Heart right ventricle (tissue), 16 donors: ENCODE data around the gene OR9Q1. TPM values are rescaled to one million over a fixed set of nuclear protein-coding genes. Genes with fewer than 3 reads are reported as not detected.

Experiments
- ATAC-seq, 8 donors: fragments of 200-7000 bp; cut with Tn5 transposase; one replicate each; pipeline ENCODE4 v1.9.1; 2020; ENCODE audit warnings: mild to moderate bottlenecking in 8 of 8, moderate library complexity in 8 of 8, moderate number of reproducible peaks in 1 of 8
- DNase-seq, 2 donors: peaks; one replicate each; pipeline ENCODE4 v3.0.0-alpha.2; 2020
- H3K27ac ChIP-seq, 10 donors: fragments of 200-600 bp; sonication (generic) in 2 of 10; one replicate each; pipeline versions ENCODE4 v1.5.0 to v1.8.0; 2020 to 2022; ENCODE audit warnings: mild to moderate bottlenecking in 3 of 10
- H3K27me3 ChIP-seq, 7 donors: fragments of 200-600 bp; one replicate each; pipeline ENCODE4 v1.8.0; 2021 to 2022; ENCODE audit warnings: mild to moderate bottlenecking in 2 of 7
- H3K36me3 ChIP-seq, 9 donors: fragments of 200-600 bp; sonication (generic) in 1 of 9; one replicate each; pipeline versions ENCODE4 v1.5.0 to v1.8.0; 2020 to 2022; ENCODE audit warnings: mild to moderate bottlenecking in 2 of 9
- H3K4me1 ChIP-seq, 9 donors: fragments of 200-600 bp; sonication (generic) in 1 of 9; one replicate each; pipeline versions ENCODE4 v1.5.0 to v1.8.0; 2020 to 2022; ENCODE audit warnings: mild to moderate bottlenecking in 4 of 9
- H3K4me3 ChIP-seq, 10 donors: fragments of 200-600 bp; sonication (generic) in 2 of 10; one replicate each; pipeline versions ENCODE4 v1.5.0 to v1.8.0; 2020 to 2022; ENCODE audit warnings: mild to moderate bottlenecking in 7 of 10, moderate library complexity in 2 of 10
- H3K9me3 ChIP-seq, 11 donors: fragments of 200-600 bp in 10 of 11; sonication (generic) in 2 of 11; one replicate each; pipeline versions ENCODE4 v1.5.0 to v1.8.0; 2013 to 2022; ENCODE audit warnings: mild to moderate bottlenecking in 2 of 11, control low read depth in 1 of 11, moderate library complexity in 1 of 11
- whole genome bisulfite sequencing, 2 donors: extraction: QIAGEN DNeasy Blood & Tissue Kit; methylation state at CpG; one replicate each; pipeline ENCODE4 v1.1.7; 2013; ENCODE audit warnings: inconsistent platforms in 1 of 2; 5-methylcytosine and 5-hydroxymethylcytosine counted together
- intact Hi-C, 10 donors: fragments of 100-400 bp; cut with DNase I; formaldehyde crosslinking; loops; one replicate each; pipeline versions ENCODE4 v1.11.1 to v1.14.2; 2022
- polyA plus RNA-seq, 2 donors: library from polyadenylated mRNA; stranded (reverse); fragments of 200-250 nt; gene quantifications; one replicate each; pipeline ENCODE4 v1.2.3, GENCODE V29; 2013
- total RNA-seq, 10 donors: library from RNA; stranded (reverse); fragmentation: NEBNext Ultra II Directional in 3 of 10; extraction: Animal tissue kit (Norgen Biotek cat#: 25700) in 3 of 10; gene quantifications; one replicate each; pipeline versions ENCODE4 v1.2.1 to v1.2.4, GENCODE V29; 2021 to 2023
- TF ChIP-seq, protein P1 (sequence below), 9 donors: fragments of 200-600 bp; sonication (generic) in 2 of 9; IDR thresholded peaks; one replicate each; pipeline versions ENCODE4 v1.5.0 to v1.8.0; 2021 to 2022; ENCODE audit warnings: antibody characterized with exemption in 9 of 9, mild to moderate bottlenecking in 5 of 9, moderate library complexity in 1 of 9
- donor health status: Arrhythmogenic right ventricular cardiomyopathy.
- donor health status: ischemic (EF 13 %, LVEDD 7.1; RV severe dilation, severe dysfunction).
- donor health status: healthy with polysubstance abuse.
- donor health status: DM: no; HTN: yes; CAD: no.
- donor health status: DM: no; HTN: no; CAD: no.
- donor health status: ischemic (EF 25% LVEDD 6.9; RV normal size, moderate dysfunction).
- donor health status: ischemic (EF 25% LVEDD 5.7; RV mildly dilated, moderate dysfunction).
- donor health status: healthy.
- donor health status: DM: yes; HTN: yes; CAD: no.
- donor health status: Ischemic cardiomyopathy.
- donor health status: ischemic (EF 35%, LVEDD 5.7; RV mildly dilated, moderate dysfunction).
- donor health status: nonischemic (EF 11% LVEDD 7.7; RV severe dilation, severe dysfunction).
- donor health status: DM: yes; HTN: yes; CAD: no.
- donor health status: PGD.
- donor health status: ischemic (EF 29% LVEDD 5.4; RV normal size, mild dysfunction).
- donor health status: nonischemic (EF 23%, LVEDD 6.1; RV moderate dilation, normal function).

The OR9Q1 gene
- total and polyA plus RNA-seq, 12 donors, result not detected

DNA sequence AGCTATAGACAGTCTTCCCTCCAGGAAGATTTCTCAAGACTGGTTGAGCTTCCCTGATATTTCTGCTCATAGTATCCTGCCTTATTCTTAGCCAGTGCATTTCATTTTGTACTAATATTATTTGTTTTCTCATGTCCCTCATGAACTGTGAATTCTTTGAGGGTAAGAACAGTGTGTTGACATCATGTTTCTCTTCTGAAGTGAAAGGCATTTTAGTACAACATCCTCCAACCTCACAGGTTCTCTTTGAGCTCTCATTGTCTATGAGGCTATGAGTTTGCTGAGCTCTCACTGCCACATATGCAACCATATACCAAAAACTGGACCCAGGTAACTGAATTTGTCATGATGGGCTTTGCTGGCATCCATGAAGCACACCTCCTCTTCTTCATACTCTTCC, 7.0 kb downstream of the OR9Q1 start, which contains the start of gene OR6Q1:
TSS of gene OR6Q1 (plus strand) at position 301 of the 400 bp plus-strand sequence. CDS start at position 301, 0 bp downstream.
- H3K27ac ChIP-seq, result peak within 1 kb of the TSS in 6 of 10 donors; percentile 6 to 74 (median 59)
- intact Hi-C loops, result no loop called here
- ATAC-seq, result no peak

DNA sequence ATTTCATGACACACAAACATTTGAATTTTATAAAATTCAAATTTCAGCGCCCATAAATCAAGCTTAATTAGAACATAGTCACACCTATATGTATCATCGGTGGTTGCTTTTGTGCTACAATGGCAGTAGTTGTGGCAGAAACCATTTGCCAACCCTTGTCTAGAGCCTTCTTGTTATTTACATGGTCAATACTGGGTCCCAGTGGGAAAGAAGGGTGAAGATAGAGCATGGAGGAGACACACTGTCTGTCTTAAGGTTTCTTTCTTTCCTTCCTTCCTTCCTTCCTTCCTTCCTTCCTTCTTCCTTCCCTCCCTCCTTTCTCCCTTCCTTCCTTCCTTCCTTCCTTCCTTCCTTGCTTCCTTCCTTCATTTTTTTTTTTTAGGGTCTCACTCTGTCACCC, 10.8 kb downstream of the OR9Q1 start:
- Histone ChIP-seq H3K4me3 (no peak overlapping the region), H3K36me3 (no peaks in the 10 kb centered on the region), H3K27ac (no peak overlapping the region), H3K27me3 (no peaks in the 10 kb centered on the region), H3K4me1 (peaks cover 0 to 4% (median 2%) of the 10 kb centered on the region in 9 donors), H3K9me3 (peaks cover 0 to 24% (median 6%) of the 10 kb centered on the region in 11 donors)
- intact Hi-C loops, result no loop called here
- ATAC-seq (no peak), DNase-seq (no peak)
- TF ChIP-seq, protein P1, sequence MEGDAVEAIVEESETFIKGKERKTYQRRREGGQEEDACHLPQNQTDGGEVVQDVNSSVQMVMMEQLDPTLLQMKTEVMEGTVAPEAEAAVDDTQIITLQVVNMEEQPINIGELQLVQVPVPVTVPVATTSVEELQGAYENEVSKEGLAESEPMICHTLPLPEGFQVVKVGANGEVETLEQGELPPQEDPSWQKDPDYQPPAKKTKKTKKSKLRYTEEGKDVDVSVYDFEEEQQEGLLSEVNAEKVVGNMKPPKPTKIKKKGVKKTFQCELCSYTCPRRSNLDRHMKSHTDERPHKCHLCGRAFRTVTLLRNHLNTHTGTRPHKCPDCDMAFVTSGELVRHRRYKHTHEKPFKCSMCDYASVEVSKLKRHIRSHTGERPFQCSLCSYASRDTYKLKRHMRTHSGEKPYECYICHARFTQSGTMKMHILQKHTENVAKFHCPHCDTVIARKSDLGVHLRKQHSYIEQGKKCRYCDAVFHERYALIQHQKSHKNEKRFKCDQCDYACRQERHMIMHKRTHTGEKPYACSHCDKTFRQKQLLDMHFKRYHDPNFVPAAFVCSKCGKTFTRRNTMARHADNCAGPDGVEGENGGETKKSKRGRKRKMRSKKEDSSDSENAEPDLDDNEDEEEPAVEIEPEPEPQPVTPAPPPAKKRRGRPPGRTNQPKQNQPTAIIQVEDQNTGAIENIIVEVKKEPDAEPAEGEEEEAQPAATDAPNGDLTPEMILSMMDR (IDR thresholded peaks at IDR 0.05), result no peak
- WGBS, 2 donors, result 85 to 91% methylated on average over 2 of the region's 2 CpGs

More for the DNA sequence above, 7.0 kb downstream of the OR9Q1 start, which contains the start of gene OR6Q1:
- H3K27me3 ChIP-seq, result no peaks in the 10 kb centered on the region
- no peaks in the 10 kb centered on the region for H3K36me3 ChIP-seq
- TF ChIP-seq, protein P1 (IDR thresholded peaks at IDR 0.05), result no peak
- H3K9me3 ChIP-seq, result peaks cover 0 to 11% (median 0%) of the 10 kb centered on the region in 11 donors
- no peak within 1 kb of the TSS for H3K4me3 ChIP-seq
- peaks cover 0 to 25% (median 16%) of the 10 kb centered on the region in 9 donors for H3K4me1 ChIP-seq
- DNase-seq, result no peak

DNA sequence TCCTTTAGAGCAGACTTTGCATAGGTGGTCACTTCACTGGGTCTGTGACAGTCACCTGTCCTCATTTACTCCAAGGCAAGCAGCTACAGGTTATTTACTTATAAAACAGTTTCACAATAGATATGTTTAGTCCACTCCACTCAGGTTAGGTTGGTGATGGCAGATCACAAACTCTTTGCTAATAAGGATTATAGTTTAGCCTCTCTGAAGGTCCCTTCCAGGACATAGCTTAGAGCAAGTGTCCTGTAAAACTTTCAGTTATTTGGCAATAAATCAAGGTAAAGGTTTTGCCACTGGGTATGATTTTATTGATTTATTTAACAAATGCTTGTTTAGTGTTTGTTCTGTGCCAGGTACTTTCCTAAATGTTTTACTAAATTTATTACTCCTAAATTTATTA, 15.9 kb downstream of the OR9Q1 start:
- Histone ChIP-seq H3K4me1 (no peaks in the 10 kb centered on the region), H3K9me3 (peaks cover 0 to 17% (median 6%) of the 10 kb centered on the region in 11 donors), H3K27me3 (no peaks in the 10 kb centered on the region), H3K36me3 (no peaks in the 10 kb centered on the region), H3K4me3 (no peak overlapping the region), H3K27ac (no peak overlapping the region)
- TF ChIP-seq, protein P1 (IDR thresholded peaks at IDR 0.05), result no peak
- no peak for DNase-seq
- no peak for ATAC-seq
- intact Hi-C loops, result no loop called here

DNA sequence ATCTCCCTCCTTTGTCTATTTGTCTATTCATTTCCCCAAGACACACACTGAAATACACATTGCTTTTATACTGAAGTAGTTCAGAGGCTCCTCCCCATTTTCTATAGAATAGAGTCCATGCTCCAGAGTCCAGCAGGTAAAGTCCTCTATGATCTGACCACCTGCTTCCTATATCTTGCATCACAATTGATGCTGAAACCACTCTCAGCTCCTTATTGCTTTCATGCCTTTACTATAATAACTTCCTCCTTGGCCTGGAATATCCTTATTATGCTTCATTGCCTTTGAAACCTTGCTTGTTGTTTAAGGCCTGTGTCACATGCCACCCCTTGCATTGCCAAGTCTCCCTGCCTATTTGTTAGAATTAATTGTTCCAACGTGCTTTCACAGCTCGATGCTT, 19.7 kb downstream of the OR9Q1 start:
- Histone ChIP-seq H3K27me3 (no peaks in the 10 kb centered on the region), H3K27ac (no peak overlapping the region), H3K4me3 (no peak overlapping the region), H3K4me1 (no peaks in the 10 kb centered on the region), H3K36me3 (no peaks in the 10 kb centered on the region), H3K9me3 (no peaks in the 10 kb centered on the region)
- DNase-seq (no peak), ATAC-seq (no peak)
- intact Hi-C loops, result no loop called here
- 78 to 82% methylated on average over 2 of the region's 2 CpGs for WGBS, 2 donors
- TF ChIP-seq, protein P1 (IDR thresholded peaks at IDR 0.05), result no peak
